ENCODE data around the gene XPO4.

Gene XPO4

DNA sequence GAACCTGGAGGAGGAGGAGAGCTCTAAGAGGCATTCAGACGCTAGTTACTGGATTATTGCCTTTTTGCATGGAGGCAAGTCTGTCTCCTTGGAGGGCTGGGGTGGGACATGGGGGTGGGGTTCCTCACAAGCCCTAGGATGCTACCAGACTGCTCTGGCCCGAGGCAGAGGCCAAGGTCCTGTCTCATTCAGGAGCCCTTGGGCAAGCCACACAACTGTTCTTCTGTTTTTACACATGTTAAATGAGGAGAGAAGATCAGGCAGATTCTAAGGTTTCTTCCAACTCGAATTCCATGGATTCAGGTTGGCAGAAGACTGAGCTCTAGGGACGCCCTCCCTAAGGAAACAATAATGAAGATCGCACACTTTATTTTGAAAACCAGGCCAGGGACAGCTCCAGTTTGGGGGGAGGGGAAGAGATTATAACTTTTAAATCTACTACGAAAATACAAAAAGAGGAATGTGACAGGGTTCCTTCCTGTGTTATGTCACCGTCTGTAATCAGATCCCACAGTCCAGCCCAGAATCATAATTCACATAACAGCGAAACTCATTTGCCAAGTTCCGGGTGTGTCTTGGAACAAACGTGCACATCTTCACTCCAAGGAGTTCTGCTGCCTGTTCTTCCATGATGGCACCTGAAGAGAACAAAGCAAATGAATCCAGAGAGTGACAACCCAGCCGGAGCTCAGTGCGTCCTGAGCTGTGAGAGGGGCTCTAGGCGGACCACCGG, 173.8 kb downstream of the XPO4 start:
- DNase-seq (ENCODE audit: low read depth in 2 of 2) = no peak

DNA sequence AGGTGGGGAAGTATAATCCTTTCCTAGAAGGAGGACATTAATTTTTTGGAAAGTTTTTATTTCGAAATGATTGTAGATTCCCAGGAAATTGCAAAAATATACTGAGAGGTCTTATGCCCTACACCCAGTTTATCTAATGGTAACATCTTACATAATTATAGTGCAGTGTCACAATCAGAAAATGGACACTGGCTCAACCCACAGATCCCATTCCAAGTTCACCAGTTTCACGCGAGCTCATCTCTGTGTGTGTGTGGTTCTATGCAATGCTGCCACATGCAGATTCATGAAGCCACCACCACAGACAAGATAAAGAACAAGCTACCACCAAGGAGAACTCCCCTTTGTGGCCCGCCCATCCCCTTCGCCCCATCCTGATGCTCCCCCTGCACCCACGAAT, 174.7 kb downstream of the XPO4 start:
- no peak for DNase-seq (ENCODE audit: low read depth in 2 of 2)

Data from activated CD8-positive, alpha-beta memory T cell treated with anti-CD3 and anti-CD28 coated beads for 4 hours (primary cell).